Adrenal gland (tissue), 12 donors: Measurements from ENCODE around the gene PAPOLA. TPM values are rescaled to one million over a fixed set of nuclear protein-coding genes. Genes with fewer than 3 reads are reported as not detected.

Source experiments
- DNase-seq, 7 donors: peaks; one replicate each; pipeline ENCODE4 v3.0.0-alpha.2; 2019 to 2020
- H3K27ac ChIP-seq, 5 donors: fragments of 200-600 bp; sonication (generic) in 4 of 5; 1 replicate in 3 of 5; 2 replicates in 2 of 5; pipeline versions ENCODE4 v1.5.1 to v1.8.0; 2016 to 2020; ENCODE audit warnings: mild to moderate bottlenecking in 1 of 5
- H3K27me3 ChIP-seq: fragments of 200-600 bp; 2 replicates; pipeline ENCODE4 v1.8.0; 2021
- H3K36me3 ChIP-seq, 2 donors: fragments of 200-600 bp; replicated peaks in 1 of 2; 1 replicate in 1 of 2; 2 replicates in 1 of 2; pipeline versions ENCODE4 v1.5.1 to v1.8.0; 2018 to 2022
- H3K4me1 ChIP-seq, 2 donors: fragments of 200-600 bp; replicated peaks in 1 of 2; 1 replicate in 1 of 2; 2 replicates in 1 of 2; pipeline versions ENCODE4 v1.5.1 to v1.8.0; 2018 to 2021
- H3K4me3 ChIP-seq, 4 donors: fragments of 200-600 bp; sonication (generic) in 3 of 4; one replicate each; pipeline ENCODE4 v1.5.1; 2016 to 2018
- H3K9me3 ChIP-seq, 3 donors: fragments of 200-600 bp; sonication (generic) in 1 of 3; replicated peaks in 1 of 3; 1 replicate in 2 of 3; 2 replicates in 1 of 3; pipeline versions ENCODE4 v1.5.1 to v1.8.0; 2016 to 2021
- CTCF ChIP-seq, 6 experiments: fragments of 450-650 bp in 4 of 6; fragments of 200-600 bp in 2 of 6; sonication (generic) in 1 of 6; IDR thresholded peaks; 1 replicate in 5 of 6; 2 replicates in 1 of 6; pipeline versions ENCODE4 v1.5.1 to v1.8.0; 2016 to 2021; ENCODE audit warnings: antibody characterized with exemption in 6 of 6, mild to moderate bottlenecking in 2 of 6, moderate library complexity in 1 of 6
- POLR2A ChIP-seq, 2 donors: fragments of 450-650 bp; IDR thresholded peaks; one replicate each; pipeline ENCODE4 v1.6.1; 2017; ENCODE audit warnings: antibody characterized with exemption in 2 of 2, mild to moderate bottlenecking in 2 of 2, moderate library complexity in 1 of 2
- WGBS, 4 donors: extraction: QIAGEN DNeasy Blood & Tissue Kit in 2 of 4; methylation state at CpG; one replicate each; pipeline versions ENCODE4 v1.1.5 to v1.1.7; 2013 to 2017; 5-methylcytosine and 5-hydroxymethylcytosine counted together
- intact Hi-C, 2 donors: fragments of 100-400 bp; cut with DNase I; formaldehyde crosslinking; loops; one replicate each; pipeline versions ENCODE4 v1.14.1 to v1.15.0; 2022 to 2023
- polyA plus RNA-seq, 3 donors: library from polyadenylated mRNA; stranded (reverse); fragments of 200-250 nt in 2 of 3; fragments of 350-450 nt in 1 of 3; fragmentation: Illumina TruSeq in 1 of 3; extraction: RNeasy Lipid Tissue Mini Kit (QIAGEN cat#74804) in 1 of 3; gene quantifications; one replicate each; pipeline ENCODE4 v1.2.3, GENCODE V29; 2013 to 2014
- total RNA-seq, 9 donors: library from RNA; depleted of rRNA in 4 of 9; stranded (reverse); fragments of >200 nt in 4 of 9; fragments of 120-200 nt in 1 of 9; fragmentation: NEBNext Ultra II Directional in 1 of 9; extraction: Animal tissue kit (Norgen Biotek cat#: 25700) in 1 of 9; gene quantifications; one replicate each; pipeline versions ENCODE4 v1.1.0 to v1.2.4, GENCODE V29; 2013 to 2023
- donor health status: healthy with polysubstance abuse.
- donor health status: Bipolar disorder and iron deficiency.
- donor health status: DM: yes; HTN: yes; CAD: no.
- donor health status: DM: no; HTN: no; CAD: no.
- donor health status: DM: no; HTN: no; CAD: no.
- donor health status: DM: yes; HTN: yes; CAD: no.

Gene PAPOLA
- total and polyA plus RNA-seq, 12 donors, result 63.3 to 205 (median 156) TPM

DNA sequence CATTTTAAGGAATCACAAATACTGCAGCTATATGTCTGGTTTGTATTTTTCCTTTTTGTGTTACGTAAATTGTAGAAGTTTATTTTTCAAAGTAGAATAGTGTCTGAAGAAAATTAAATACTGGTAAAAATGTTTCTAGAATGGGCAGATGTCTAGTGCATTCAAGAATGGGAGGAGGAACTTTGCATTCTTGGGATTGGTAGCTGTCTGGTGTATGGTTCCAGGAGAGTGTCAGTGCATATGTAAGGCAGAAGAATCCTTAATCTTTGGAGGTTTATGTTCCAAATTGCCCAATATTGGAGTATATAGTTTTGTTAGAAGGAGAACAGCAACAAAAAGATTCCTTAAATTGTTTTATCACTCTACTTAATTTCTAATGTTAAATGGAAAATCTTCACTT, 13.5 kb downstream of the PAPOLA start:
- Histone ChIP-seq H3K27ac (no peak overlapping the region), H3K9me3 (no peaks in the 10 kb centered on the region), H3K36me3 (no peaks in the 10 kb centered on the region), H3K27me3 (no peaks in the 10 kb centered on the region), H3K4me1 (peaks cover 6 to 54% of the 10 kb centered on the region in 2 donors), H3K4me3 (no peak overlapping the region)
- 90 to 100% (median 90%) methylated on average over 1 of the region's 1 CpG for WGBS, 4 donors
- intact Hi-C loops, result no loop called here
- no peak for TF ChIP-seq POLR2A (IDR thresholded peaks at IDR 0.05)
- TF ChIP-seq CTCF (IDR thresholded peaks at IDR 0.05), result no peak
- DNase-seq, result no peak

GRCh38 chr14:96516351-96516750, 14.2 kb downstream of the PAPOLA start:
- WGBS, 4 donors, result 89 to 100% (median 93%) methylated on average over 1 of the region's 1 CpG
- Histone ChIP-seq H3K4me1 (peaks cover 0 to 48% of the 10 kb centered on the region in 2 donors), H3K27ac (no peak overlapping the region), H3K9me3 (no peaks in the 10 kb centered on the region), H3K27me3 (no peaks in the 10 kb centered on the region), H3K36me3 (peaks cover 0 to 4% of the 10 kb centered on the region in 2 donors), H3K4me3 (no peak overlapping the region)
- intact Hi-C loops, result no loop called here
- TF ChIP-seq CTCF (IDR thresholded peaks at IDR 0.05) (no peak), POLR2A (IDR thresholded peaks at IDR 0.05) (no peak)
- no peak for DNase-seq

DNA sequence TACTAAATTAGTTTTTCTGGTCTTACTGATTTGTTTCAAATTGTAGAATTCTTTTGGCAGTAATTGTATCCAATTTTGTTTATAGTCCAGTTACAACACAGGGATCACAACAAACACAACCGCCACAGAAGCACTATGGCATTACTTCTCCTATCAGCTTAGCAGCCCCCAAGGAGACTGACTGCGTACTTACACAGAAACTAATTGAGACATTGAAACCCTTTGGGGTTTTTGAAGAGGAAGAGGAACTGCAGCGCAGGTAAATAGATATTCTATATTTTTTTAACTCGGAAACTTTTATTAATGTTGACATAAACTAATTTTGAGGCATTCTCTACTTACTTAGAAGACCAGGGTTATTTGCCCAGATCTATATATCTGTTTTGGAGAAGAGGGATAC, 17.8 kb downstream of the PAPOLA start:
- Histone ChIP-seq H3K27me3 (no peaks in the 10 kb centered on the region), H3K4me1 (peaks cover 0 to 12% of the 10 kb centered on the region in 2 donors), H3K9me3 (no peaks in the 10 kb centered on the region), H3K36me3 (peaks cover 0 to 29% of the 10 kb centered on the region in 2 donors), H3K27ac (no peak overlapping the region), H3K4me3 (no peak overlapping the region)
- DNase-seq, result no peak
- TF ChIP-seq POLR2A (IDR thresholded peaks at IDR 0.05), result no peak
- TF ChIP-seq CTCF (IDR thresholded peaks at IDR 0.05), result no peak
- intact Hi-C loops, result no loop called here
- 93 to 94% (median 93%) methylated on average over 4 of the region's 4 CpGs for WGBS, 4 donors

DNA sequence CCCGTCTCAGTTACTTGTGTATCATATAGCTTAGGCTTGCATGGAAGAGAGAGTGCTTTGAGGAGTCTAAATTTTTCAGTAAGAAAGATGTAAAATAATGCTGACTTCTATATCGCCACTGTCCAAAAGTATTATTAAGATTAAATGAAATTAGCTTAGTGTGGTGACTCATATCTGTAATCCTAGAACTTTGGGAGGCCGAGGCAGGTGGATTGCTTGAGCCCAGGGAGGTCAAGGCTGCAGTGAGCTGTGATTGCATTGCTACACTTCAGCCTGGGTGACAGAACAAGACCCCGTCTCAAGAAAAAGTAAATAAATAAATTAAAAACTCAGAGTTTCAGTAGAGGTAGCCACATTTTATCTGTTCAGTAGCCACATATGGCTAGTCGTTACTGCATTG, 23.3 kb downstream of the PAPOLA start:
- no peaks in the 10 kb centered on the region for H3K9me3 ChIP-seq
- H3K4me1 ChIP-seq, result no peaks in the 10 kb centered on the region
- peak in 4 of 7 donors; percentile 24 to 56 (median 28) for DNase-seq
- H3K4me3 ChIP-seq, result no peak overlapping the region
- 62 to 78% (median 70%) methylated on average over 5 of the region's 5 CpGs for WGBS, 4 donors
- H3K36me3 ChIP-seq, result peaks cover 0 to 52% of the 10 kb centered on the region in 2 donors
- H3K27ac ChIP-seq, result no peak overlapping the region
- no peak for TF ChIP-seq POLR2A (IDR thresholded peaks at IDR 0.05)
- intact Hi-C loops, result no loop called here
- H3K27me3 ChIP-seq, result no peaks in the 10 kb centered on the region

- no peak for DNase-seq
- intact Hi-C loops, result no loop called here
- Histone ChIP-seq H3K9me3 (no peaks in the 10 kb centered on the region), H3K27me3 (no peaks in the 10 kb centered on the region), H3K27ac (no peak overlapping the region), H3K36me3 (peaks cover 0 to 41% of the 10 kb centered on the region in 2 donors), H3K4me1 (no peaks in the 10 kb centered on the region), H3K4me3 (no peak overlapping the region)
- no peak for TF ChIP-seq CTCF (IDR thresholded peaks at IDR 0.05)
- no peak for TF ChIP-seq POLR2A (IDR thresholded peaks at IDR 0.05)
Measured at GRCh38 chr14:96532632-96533031, 30.4 kb downstream of the PAPOLA start.
